Astrocyte (in vitro differentiated cells and primary cell): ENCODE results near the gene KRT23. TPM values are rescaled to one million over a fixed set of nuclear protein-coding genes. Genes with fewer than 3 reads are reported as not detected.

ENCODE experiments used
- DNase-seq: peaks from one replicate; pipeline ENCODE4 v3.0.0-alpha.2; 2010; ENCODE audit warnings: low read depth
- FAIRE-seq: peaks from 2 replicates; lab custom pipeline; 2011; peaks lifted over from hg19 to GRCh38; lab: Jason Lieb, UNC
- H2AFZ ChIP-seq: 2 replicates; pipeline ENCODE4 v1.6.0; 2012; ENCODE audit warnings: low read depth, low read length, inconsistent platforms
- H3K27ac ChIP-seq: 2 replicates; pipeline ENCODE4 v1.5.1; 2011; ENCODE audit warnings: low read depth, low read length, inconsistent platforms
- H3K27me3 ChIP-seq: 2 replicates; pipeline ENCODE4 v1.6.0; 2011; ENCODE audit warnings: low read length, inconsistent platforms; ENCODE audit not compliant: insufficient read depth
- H3K36me3 ChIP-seq: 2 replicates; pipeline ENCODE4 v1.5.1; 2011; ENCODE audit warnings: low read length, inconsistent platforms; ENCODE audit not compliant: insufficient read depth
- H3K4me1 ChIP-seq: 2 replicates; pipeline ENCODE4 v1.5.1; 2011; ENCODE audit warnings: low read length, inconsistent platforms; ENCODE audit not compliant: insufficient read depth
- H3K4me2 ChIP-seq: 2 replicates; pipeline ENCODE4 v1.6.0; 2012; ENCODE audit warnings: low read length, inconsistent platforms
- H3K4me3 ChIP-seq: 2 replicates; pipeline ENCODE4 v1.5.1; 2011; ENCODE audit warnings: low read depth, mild to moderate bottlenecking, low read length, inconsistent platforms; ENCODE audit not compliant: insufficient read depth
- H3K79me2 ChIP-seq: 2 replicates; pipeline ENCODE4 v1.6.0; 2012; ENCODE audit warnings: mild to moderate bottlenecking, low read length, inconsistent platforms; ENCODE audit not compliant: insufficient read depth
- H3K9ac ChIP-seq: 2 replicates; pipeline ENCODE4 v1.6.0; 2012; ENCODE audit warnings: mild to moderate bottlenecking, low read length, inconsistent platforms
- H3K9me3 ChIP-seq: 2 replicates; pipeline ENCODE4 v1.5.1; 2012; ENCODE audit warnings: low read depth, mild to moderate bottlenecking, low read length, inconsistent platforms; ENCODE audit not compliant: insufficient read depth
- H4K20me1 ChIP-seq: 2 replicates; pipeline ENCODE4 v1.6.0; 2012; ENCODE audit warnings: low read length, inconsistent platforms; ENCODE audit not compliant: insufficient read depth
- H3K27ac Mint-ChIP-seq: one replicate; pipeline ENCODE4 v1.8.0; 2021; ENCODE audit warnings: mild to moderate bottlenecking, mixed read lengths; ENCODE audit not compliant: unreplicated experiment
- H3K27me3 Mint-ChIP-seq: one replicate; pipeline ENCODE4 v1.8.0; 2021; ENCODE audit warnings: low read depth, mixed read lengths; ENCODE audit not compliant: unreplicated experiment
- H3K36me3 Mint-ChIP-seq: one replicate; pipeline ENCODE4 v1.8.0; 2021; ENCODE audit warnings: low read depth, mixed read lengths; ENCODE audit not compliant: unreplicated experiment
- H3K4me1 Mint-ChIP-seq: one replicate; pipeline ENCODE4 v1.8.0; 2021; ENCODE audit warnings: low read depth, mixed read lengths; ENCODE audit not compliant: unreplicated experiment
- H3K4me3 Mint-ChIP-seq: one replicate; pipeline ENCODE4 v1.8.0; 2021; ENCODE audit warnings: mild to moderate bottlenecking, moderate library complexity, mixed read lengths; ENCODE audit not compliant: unreplicated experiment
- H3K9me3 Mint-ChIP-seq: one replicate; pipeline ENCODE4 v1.8.0; 2021; ENCODE audit warnings: mild to moderate bottlenecking, mixed read lengths; ENCODE audit not compliant: unreplicated experiment
- CTCF ChIP-seq: IDR thresholded peaks from 2 replicates; pipeline ENCODE4 v1.5.1; 2011; ENCODE audit warnings: low read depth, mild to moderate bottlenecking, inconsistent platforms, low read length, moderate library complexity; ENCODE audit not compliant: insufficient read depth
- EZH2 ChIP-seq: IDR thresholded peaks from 2 replicates; pipeline ENCODE4 v1.6.1; 2012; ENCODE audit warnings: mild to moderate bottlenecking, low read length, inconsistent platforms; ENCODE audit not compliant: insufficient read depth
- total RNA-seq: library from RNA; stranded (reverse); gene quantifications from 2 replicates; pipeline ENCODE4 v1.2.1, GENCODE V29; 2021

The KRT23 gene
- total RNA-seq, 1 donor from 2014 or later, result not detected

GRCh38 chr17:40967582-40967981 is 30.1 kb upstream of the KRT23 start:
- no peak overlapping the region for H3K4me3 Mint-ChIP-seq
- Histone ChIP-seq H3K27me3 (no peaks in the 10 kb centered on the region), H3K9me3 (no peaks in the 10 kb centered on the region), H3K4me3 (no peak overlapping the region), H3K4me1 (no peaks in the 10 kb centered on the region), H3K9ac (no peak overlapping the region), H3K36me3 (no peaks in the 10 kb centered on the region), H3K79me2 (no peaks in the 10 kb centered on the region), H3K27ac (no peak overlapping the region), H3K4me2 (no peak overlapping the region), H2AFZ (no peak overlapping the region), H4K20me1 (no peaks in the 10 kb centered on the region)
- no peaks in the 10 kb centered on the region for H3K27me3 Mint-ChIP-seq
- no peaks in the 10 kb centered on the region for H3K4me1 Mint-ChIP-seq
- DNase-seq, result no peak
- TF ChIP-seq EZH2 (no peak), CTCF (no peak)
- H3K36me3 Mint-ChIP-seq, result no peaks in the 10 kb centered on the region
- peaks cover 7% of the 10 kb centered on the region for H3K9me3 Mint-ChIP-seq
- no peak overlapping the region for H3K27ac Mint-ChIP-seq
- no peak for FAIRE-seq

GRCh38 chr17:40966848-40967247 is 29.4 kb upstream of the KRT23 start, which contains the start of gene KRT39:
KRT39 (minus strand) TSS chr17:40966948; CDS start chr17:40966856, 92 bp downstream.
- H3K27ac Mint-ChIP-seq, result no peak within 1 kb of the TSS
- no peak for TF ChIP-seq EZH2
- no peak for TF ChIP-seq CTCF
- H3K4me3 Mint-ChIP-seq, result no peak within 1 kb of the TSS
- Histone ChIP-seq H3K4me1 (no peaks in the 10 kb centered on the region), H3K4me3 (no peak within 1 kb of the TSS), H3K79me2 (no peaks in the 10 kb centered on the region), H4K20me1 (no peaks in the 10 kb centered on the region), H3K4me2 (no peak within 1 kb of the TSS), H3K9ac (no peak within 1 kb of the TSS), H3K27me3 (no peaks in the 10 kb centered on the region), H3K27ac (no peak within 1 kb of the TSS), H2AFZ (no peak within 1 kb of the TSS), H3K36me3 (no peaks in the 10 kb centered on the region), H3K9me3 (no peaks in the 10 kb centered on the region)
- H3K36me3 Mint-ChIP-seq, result no peaks in the 10 kb centered on the region
- peaks cover 8% of the 10 kb centered on the region for H3K9me3 Mint-ChIP-seq
- H3K27me3 Mint-ChIP-seq, result no peaks in the 10 kb centered on the region
- no peak for DNase-seq
- no peaks in the 10 kb centered on the region for H3K4me1 Mint-ChIP-seq
- no peak for FAIRE-seq

GRCh38 chr17:40963838-40964237 is 26.4 kb upstream of the KRT23 start:
- Mint-ChIP-seq H3K27me3 (no peaks in the 10 kb centered on the region), H3K4me3 (no peak overlapping the region), H3K27ac (no peak overlapping the region), H3K36me3 (no peaks in the 10 kb centered on the region), H3K4me1 (peaks cover 5% of the 10 kb centered on the region), H3K9me3 (peaks cover 8% of the 10 kb centered on the region)
- Histone ChIP-seq H3K9me3 (no peaks in the 10 kb centered on the region), H3K27ac (no peak overlapping the region), H3K9ac (no peak overlapping the region), H3K4me3 (no peak overlapping the region), H3K79me2 (no peaks in the 10 kb centered on the region), H3K4me1 (no peaks in the 10 kb centered on the region), H3K36me3 (no peaks in the 10 kb centered on the region), H3K4me2 (no peak overlapping the region), H4K20me1 (no peaks in the 10 kb centered on the region), H2AFZ (no peak overlapping the region), H3K27me3 (no peaks in the 10 kb centered on the region)
- FAIRE-seq (no peak), DNase-seq (no peak)
- TF ChIP-seq CTCF (peak; percentile 69), EZH2 (no peak)
